PC-3 (cell line): Measurements from ENCODE around the gene KCNK5.

Experiments used
- EZH2 ChIP-seq: fragments of 300-600 bp; sonication (generic); IDR thresholded peaks from one replicate; pipeline ENCODE4 v1.6.1; 2017; ENCODE audit warnings: antibody characterized with exemption, mild to moderate bottlenecking, low read length; ENCODE audit not compliant: unreplicated experiment
- EZH2phosphoT487 ChIP-seq: fragments of 300-600 bp; sonication (generic); IDR thresholded peaks from 2 replicates; pipeline ENCODE4 v1.6.1; 2018; ENCODE audit warnings: mild to moderate bottlenecking, antibody characterized with exemption, low read length, borderline replicate concordance
- TF ChIP-seq, protein P1 (sequence below): fragments of 300-600 bp; sonication (generic); conservative IDR thresholded peaks from 2 replicates; pipeline ENCODE4 v1.5.1; 2017; ENCODE audit warnings: antibody characterized with exemption, low read depth, mild to moderate bottlenecking, low read length

DNA sequence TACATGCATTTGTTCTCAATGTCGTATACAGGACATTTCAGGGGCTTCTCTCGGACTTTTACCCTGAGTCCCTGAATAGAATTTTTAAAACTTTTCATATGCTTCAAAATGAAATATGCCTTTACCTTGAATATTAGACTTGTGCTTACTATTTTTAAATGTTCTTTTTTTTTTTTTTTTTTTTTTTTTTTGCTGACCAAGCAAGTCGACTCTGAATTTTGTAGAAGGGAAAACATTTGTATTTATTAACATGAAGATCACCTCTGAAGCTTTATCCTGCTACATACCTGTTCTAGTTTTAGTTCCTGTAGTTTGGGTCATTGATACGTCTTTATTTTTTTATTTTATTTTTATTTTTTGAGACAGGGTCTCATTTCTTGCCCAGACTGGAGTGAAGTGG lies 74.6 kb downstream of the KCNK5 start:
- TF ChIP-seq, protein P1, sequence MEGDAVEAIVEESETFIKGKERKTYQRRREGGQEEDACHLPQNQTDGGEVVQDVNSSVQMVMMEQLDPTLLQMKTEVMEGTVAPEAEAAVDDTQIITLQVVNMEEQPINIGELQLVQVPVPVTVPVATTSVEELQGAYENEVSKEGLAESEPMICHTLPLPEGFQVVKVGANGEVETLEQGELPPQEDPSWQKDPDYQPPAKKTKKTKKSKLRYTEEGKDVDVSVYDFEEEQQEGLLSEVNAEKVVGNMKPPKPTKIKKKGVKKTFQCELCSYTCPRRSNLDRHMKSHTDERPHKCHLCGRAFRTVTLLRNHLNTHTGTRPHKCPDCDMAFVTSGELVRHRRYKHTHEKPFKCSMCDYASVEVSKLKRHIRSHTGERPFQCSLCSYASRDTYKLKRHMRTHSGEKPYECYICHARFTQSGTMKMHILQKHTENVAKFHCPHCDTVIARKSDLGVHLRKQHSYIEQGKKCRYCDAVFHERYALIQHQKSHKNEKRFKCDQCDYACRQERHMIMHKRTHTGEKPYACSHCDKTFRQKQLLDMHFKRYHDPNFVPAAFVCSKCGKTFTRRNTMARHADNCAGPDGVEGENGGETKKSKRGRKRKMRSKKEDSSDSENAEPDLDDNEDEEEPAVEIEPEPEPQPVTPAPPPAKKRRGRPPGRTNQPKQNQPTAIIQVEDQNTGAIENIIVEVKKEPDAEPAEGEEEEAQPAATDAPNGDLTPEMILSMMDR, result no peak
- TF ChIP-seq EZH2 (no peak), EZH2phosphoT487 (no peak)
